K562 (cell line): Measurements from ENCODE around the gene AGPAT3. TPM values are rescaled to one million over a fixed set of nuclear protein-coding genes. Genes with fewer than 3 reads are reported as not detected.
A peak's percentile ranks its signal among the peaks of the same experiment; 100 is the strongest.

ENCODE experiments used
- ATAC-seq: fragments of 200-7000 bp; cut with Tn5 transposase; 3 replicates; pipeline ENCODE4 v1.9.1; 2020; ENCODE audit warnings: moderate library complexity
- BruUV-seq: library from RNA; stranded (reverse); fragments of 400-500 nt; replicated peaks from 2 replicates; lab custom pipeline; 2021; lab: Mats Ljungman, UMichigan
- CTCF ChIA-PET: fragments of 300-600 bp; formaldehyde crosslinking; extraction: SDS; loops from one replicate; lab custom pipeline; 2021; ENCODE audit warnings: low intra/inter-chr PET ratio; lab: Yijun Ruan, JAX
- POLR2A ChIA-PET: fragments of 300-600, 350-650 bp; sonication (Branson Sonifier 250); formaldehyde crosslinking; extraction: SDS; loops from one replicate; lab custom pipeline; 2021; ENCODE audit warnings: antibody characterized with exemption, inconsistent platforms; lab: Yijun Ruan, JAX
- DNase-seq, 4 experiments: peaks; one replicate each; pipeline versions ENCODE4 v3.0.0 to v3.0.0-alpha.2; 2011 to 2018; ENCODE audit warnings: low spot score in 3 of 4, mixed read lengths in 3 of 4; ENCODE audit errors: extremely low read depth in 1 of 4
- FAIRE-seq: peaks from 2 replicates; lab custom pipeline; 2011; peaks lifted over from hg19 to GRCh38; lab: Jason Lieb, UNC
- H2AFZ ChIP-seq: 2 replicates; pipeline ENCODE4 v1.6.0; 2011; ENCODE audit warnings: low read depth, low read length, control low read depth, inconsistent platforms
- H3K27ac ChIP-seq: fragments of 200-600 bp; 3 replicates; pipeline ENCODE4 v1.8.0; 2011; ENCODE audit warnings: low read depth, mild to moderate bottlenecking, control low read depth, inconsistent platforms, low read length, moderate library complexity, mixed read lengths; ENCODE audit errors: extremely low read depth
- H3K27me3 ChIP-seq, 2 experiments: fragments of 300-600 bp in 1 of 2; 2 replicates in 1 of 2; 3 replicates in 1 of 2; pipeline versions ENCODE4 v1.6.0 to v1.8.0; 2011; ENCODE audit warnings: inconsistent platforms in 2 of 2, low read length in 2 of 2, mild to moderate bottlenecking in 1 of 2, mixed read lengths in 1 of 2, moderate library complexity in 1 of 2; ENCODE audit not compliant: control insufficient read depth in 2 of 2, insufficient read depth in 2 of 2
- H3K36me3 ChIP-seq: fragments of 300-600 bp; 3 replicates; pipeline ENCODE4 v1.8.0; 2011; ENCODE audit warnings: mild to moderate bottlenecking, low read length, inconsistent platforms; ENCODE audit not compliant: control insufficient read depth, insufficient read depth
- H3K4me1 ChIP-seq, 2 experiments: fragments of 200-600 bp in 1 of 2; replicated peaks in 1 of 2; 2 replicates in 1 of 2; 3 replicates in 1 of 2; pipeline versions ENCODE4 v1.5.1 to v1.8.0; 2011; ENCODE audit warnings: inconsistent platforms in 2 of 2, low read length in 2 of 2, mild to moderate bottlenecking in 1 of 2, mixed read lengths in 1 of 2, moderate library complexity in 1 of 2; ENCODE audit not compliant: control insufficient read depth in 2 of 2, insufficient read depth in 2 of 2
- H3K4me2 ChIP-seq: 2 replicates; pipeline ENCODE4 v1.6.1; 2011; ENCODE audit warnings: low read length, control low read depth, inconsistent platforms, mixed read lengths; ENCODE audit not compliant: insufficient read depth
- H3K4me3 ChIP-seq: fragments of 200-600 bp; sonication (generic), shearing (Covaris generic); 2 replicates; pipeline ENCODE4 v1.5.1; 2016; ENCODE audit warnings: control low read depth, inconsistent platforms
- H3K79me2 ChIP-seq: fragments of 200-600 bp; 3 replicates; pipeline ENCODE4 v1.8.0; 2011; ENCODE audit warnings: low read length, inconsistent platforms; ENCODE audit not compliant: control insufficient read depth, insufficient read depth
- H3K9ac ChIP-seq, 2 experiments: 2 replicates each; pipeline versions ENCODE4 v1.6.0 to v1.6.1; 2011; ENCODE audit warnings: low read depth in 2 of 2, low read length in 2 of 2, control low read depth in 1 of 2, inconsistent platforms in 1 of 2, mild to moderate bottlenecking in 1 of 2, mixed read lengths in 1 of 2; ENCODE audit not compliant: insufficient read depth in 1 of 2
- H3K9me1 ChIP-seq: one replicate; pipeline ENCODE4 v1.6.0; 2011; ENCODE audit warnings: inconsistent platforms, mild to moderate bottlenecking, low read length, moderate library complexity; ENCODE audit not compliant: control insufficient read depth, insufficient read depth
- H3K9me3 ChIP-seq: replicated peaks from 2 replicates; pipeline ENCODE4 v1.5.1; 2011; ENCODE audit warnings: low read depth, low read length, inconsistent platforms; ENCODE audit not compliant: control insufficient read depth, insufficient read depth
- H4K20me1 ChIP-seq: replicated peaks from 2 replicates; pipeline ENCODE4 v1.6.1; 2011; ENCODE audit warnings: low read length, inconsistent platforms, mixed read lengths; ENCODE audit not compliant: control insufficient read depth, insufficient read depth
- BCOR ChIP-seq: fragments of 450-650 bp; IDR thresholded peaks from 2 replicates; pipeline ENCODE4 v1.6.1; 2016
- L3MBTL2 ChIP-seq: fragments of 450-650 bp; IDR thresholded peaks from 2 replicates; pipeline ENCODE4 v1.6.1; 2016; ENCODE audit warnings: mild to moderate bottlenecking, moderate library complexity
- TFAM ChIP-seq: fragments of 250-450 bp; sonication (Bioruptor Pico); conservative IDR thresholded peaks from 2 replicates; pipeline ENCODE4 v1.5.0; 2021; ENCODE audit warnings: mild to moderate bottlenecking, moderate library complexity
- ZNF239 ChIP-seq: fragments of 250-450 bp; sonication (Bioruptor Pico); IDR thresholded peaks from 2 replicates; pipeline ENCODE4 v1.4.0; 2020; ENCODE audit warnings: mild to moderate bottlenecking
- WGBS: fragments of 100-300 bp; shearing (Covaris generic); methylation state at CpG from one replicate; pipeline ENCODE4 v1.1.6; 2016; ENCODE audit warnings: low coverage, mixed read lengths; ENCODE audit not compliant: insufficient coverage; ENCODE audit errors: missing lambda C conversion rate; 5-methylcytosine and 5-hydroxymethylcytosine counted together
- in situ Hi-C: fragments of 300-500 bp; cut with MboI; formaldehyde crosslinking; loops from 4 replicates; pipeline ENCODE4 v1.15.0; 2018; ENCODE audit warnings: inconsistent platforms, mixed read lengths
- intact Hi-C: fragments of 100-400 bp; cut with micrococcal nuclease; formaldehyde crosslinking; loops from 2 replicates; pipeline ENCODE4 v1.14.2; 2022
- polyA plus RNA-seq, 8 experiments: library from polyadenylated mRNA; depleted of rRNA in 4 of 8; stranded (reverse) in 5 of 8; unstranded in 3 of 8; fragments of >200 nt; fragmentation: Nextera tagmentation in 2 of 8; fragmentation: Illumina TruSeq in 1 of 8; extraction: Ambion mirVana in 2 of 8; extraction: Trizol in 1 of 8; gene quantifications; 2 replicates each; pipeline versions ENCODE4 v1.2.1 to v1.2.3, GENCODE V29; 2011 to 2014; ENCODE audit warnings: inconsistent platforms in 1 of 8, missing spikeins in 1 of 8
- total RNA-seq, 7 experiments: library from RNA; depleted of rRNA in 6 of 7; stranded (reverse); fragments of >200 nt in 6 of 7; fragmentation: Illumina TruSeq in 2 of 7; extraction: Trizol in 2 of 7; gene quantifications; 2 replicates each; pipeline versions ENCODE4 v1.2.1 to v1.2.3, GENCODE V29; 2011 to 2021; ENCODE audit warnings: low replicate concordance in 1 of 7
- TF ChIP-seq, protein P1 (sequence below): sonication (generic); formaldehyde crosslinking; IDR thresholded peaks from 2 replicates; pipeline ENCODE4 v1.9.0; 2022; ENCODE audit warnings: mild to moderate bottlenecking, missing genetic modification reagents
- TF ChIP-seq, protein P2 (sequence below): fragments of 450-650 bp; IDR thresholded peaks from 2 replicates; pipeline ENCODE4 v1.6.1; 2018; ENCODE audit warnings: mild to moderate bottlenecking, low read depth; ENCODE audit not compliant: partially characterized antibody
- TF ChIP-seq, protein P3 (sequence below): fragments of 450-650 bp; IDR thresholded peaks from 2 replicates; pipeline ENCODE4 v1.6.1; 2016; ENCODE audit warnings: mild to moderate bottlenecking, moderate library complexity

The AGPAT3 gene
- total and polyA plus RNA-seq, 9 of the 15 experiments (the other 6 are each of a cell fraction or from before 2014, with no cell fraction given), result 1.5 to 88.4 (median 35.7) TPM

DNA sequence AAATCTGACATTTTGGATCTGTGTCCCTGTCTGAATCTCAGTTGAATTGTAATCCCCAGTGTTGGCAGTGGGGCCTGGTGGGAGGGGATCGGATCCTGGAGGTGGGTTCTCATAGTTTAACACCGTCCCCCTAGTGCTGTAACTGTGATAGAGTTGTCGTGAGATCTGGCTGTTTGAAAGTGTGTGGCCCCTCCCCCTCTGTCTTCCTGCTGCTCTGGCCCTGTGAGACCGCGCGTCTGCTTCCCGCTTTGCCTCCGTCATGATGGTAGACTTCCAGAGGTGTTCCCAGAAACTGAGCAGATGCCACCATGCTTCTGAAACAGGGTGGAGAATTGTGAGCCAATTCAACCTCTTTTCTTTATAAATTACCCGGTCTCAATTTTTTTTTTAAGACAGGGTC, 25.0 kb downstream of the AGPAT3 start (continued):
- 0 out of 2 replicates have a peak, but pooled peaks have one; percentile 49 for TF ChIP-seq BCOR
- TF ChIP-seq, all 486 proteins: peak for 2

DNA sequence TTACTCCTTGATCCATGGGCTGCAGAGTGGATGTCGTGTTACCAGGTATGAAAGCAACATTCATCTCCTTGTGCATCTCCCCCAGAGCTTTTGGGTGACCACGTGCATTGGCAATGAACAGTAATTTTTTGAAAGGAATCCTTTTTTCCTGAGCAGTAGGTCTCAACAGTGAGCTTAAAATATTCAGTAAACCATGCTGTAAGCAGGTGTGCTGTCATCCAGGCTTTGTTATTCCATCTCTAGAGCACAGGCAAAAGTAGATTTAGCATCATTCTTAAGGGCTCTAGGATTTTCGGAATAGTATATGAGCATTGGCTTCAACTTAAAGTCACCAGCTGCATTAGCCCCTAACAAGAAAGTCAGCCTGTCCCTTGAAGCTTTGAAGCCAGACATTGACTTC, 27.3 kb downstream of the AGPAT3 start:
- peaks cover 19 to 30% of the 10 kb centered on the region in 2 experiments for H3K4me1 ChIP-seq
- no peak for DNase-seq
- no peak overlapping the region for H3K9ac ChIP-seq
- no peak overlapping the region for H2AFZ ChIP-seq
- no peak for ATAC-seq
- peaks cover 2% of the 10 kb centered on the region; the same call in 1 of the 2 replicates for H3K9me3 ChIP-seq
- in situ Hi-C loops (no loop called here), intact Hi-C loops (loop anchor here (5.0 kb wide), 2 partner anchors 35 to 45 kb away; no protein-coding TSS in a partner anchor)
- no peak overlapping the region for H3K4me3 ChIP-seq
- ChIA-PET POLR2A (interaction anchor here (0.9 to 2.7 kb wide), 12 partner anchors 8 to 68 kb away, joined by 3 to 28 read pairs (median 4); no protein-coding TSS in a partner anchor), CTCF (no interaction called here)
- BruUV-seq, result no TSS peak
- no peaks in the 10 kb centered on the region for H4K20me1 ChIP-seq
- H3K36me3 ChIP-seq, result peaks cover 39% of the 10 kb centered on the region; the same call in 2 of the 3 replicates
- peaks cover 69% of the 10 kb centered on the region for H3K79me2 ChIP-seq
- H3K4me2 ChIP-seq, result no peak overlapping the region
- no peaks in the 10 kb centered on the region for H3K9me1 ChIP-seq
- WGBS, result 96% methylated on average over 3 of the region's 3 CpGs
- FAIRE-seq, result no peak
- no peaks in the 10 kb centered on the region for H3K27me3 ChIP-seq
- 0 out of 3 replicates have a peak overlapping the region, but pooled peaks have one; percentile 75 for H3K27ac ChIP-seq
- TF ChIP-seq, protein P1, sequence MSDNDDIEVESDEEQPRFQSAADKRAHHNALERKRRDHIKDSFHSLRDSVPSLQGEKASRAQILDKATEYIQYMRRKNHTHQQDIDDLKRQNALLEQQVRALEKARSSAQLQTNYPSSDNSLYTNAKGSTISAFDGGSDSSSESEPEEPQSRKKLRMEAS (CRISPR knock-in tag), result peak; percentile 44; the same call in 1 of the 2 replicates
- no peak for TF ChIP-seq TFAM (CRISPR knock-in tag)
- TF ChIP-seq, protein P2, sequence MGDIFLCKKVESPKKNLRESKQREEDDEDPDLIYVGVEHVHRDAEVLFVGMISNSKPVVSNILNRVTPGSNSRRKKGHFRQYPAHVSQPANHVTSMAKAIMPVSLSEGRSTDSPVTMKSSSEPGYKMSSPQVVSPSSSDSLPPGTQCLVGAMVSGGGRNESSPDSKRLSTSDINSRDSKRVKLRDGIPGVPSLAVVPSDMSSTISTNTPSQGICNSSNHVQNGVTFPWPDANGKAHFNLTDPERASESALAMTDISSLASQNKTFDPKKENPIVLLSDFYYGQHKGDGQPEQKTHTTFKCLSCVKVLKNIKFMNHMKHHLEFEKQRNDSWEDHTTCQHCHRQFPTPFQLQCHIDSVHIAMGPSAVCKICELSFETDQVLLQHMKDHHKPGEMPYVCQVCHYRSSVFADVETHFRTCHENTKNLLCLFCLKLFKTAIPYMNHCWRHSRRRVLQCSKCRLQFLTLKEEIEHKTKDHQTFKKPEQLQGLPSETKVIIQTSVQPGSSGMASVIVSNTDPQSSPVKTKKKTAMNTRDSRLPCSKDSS, result peak; percentile 42
- TF ChIP-seq ZNF239 (CRISPR knock-in tag), result no peak
- TF ChIP-seq, protein P3, sequence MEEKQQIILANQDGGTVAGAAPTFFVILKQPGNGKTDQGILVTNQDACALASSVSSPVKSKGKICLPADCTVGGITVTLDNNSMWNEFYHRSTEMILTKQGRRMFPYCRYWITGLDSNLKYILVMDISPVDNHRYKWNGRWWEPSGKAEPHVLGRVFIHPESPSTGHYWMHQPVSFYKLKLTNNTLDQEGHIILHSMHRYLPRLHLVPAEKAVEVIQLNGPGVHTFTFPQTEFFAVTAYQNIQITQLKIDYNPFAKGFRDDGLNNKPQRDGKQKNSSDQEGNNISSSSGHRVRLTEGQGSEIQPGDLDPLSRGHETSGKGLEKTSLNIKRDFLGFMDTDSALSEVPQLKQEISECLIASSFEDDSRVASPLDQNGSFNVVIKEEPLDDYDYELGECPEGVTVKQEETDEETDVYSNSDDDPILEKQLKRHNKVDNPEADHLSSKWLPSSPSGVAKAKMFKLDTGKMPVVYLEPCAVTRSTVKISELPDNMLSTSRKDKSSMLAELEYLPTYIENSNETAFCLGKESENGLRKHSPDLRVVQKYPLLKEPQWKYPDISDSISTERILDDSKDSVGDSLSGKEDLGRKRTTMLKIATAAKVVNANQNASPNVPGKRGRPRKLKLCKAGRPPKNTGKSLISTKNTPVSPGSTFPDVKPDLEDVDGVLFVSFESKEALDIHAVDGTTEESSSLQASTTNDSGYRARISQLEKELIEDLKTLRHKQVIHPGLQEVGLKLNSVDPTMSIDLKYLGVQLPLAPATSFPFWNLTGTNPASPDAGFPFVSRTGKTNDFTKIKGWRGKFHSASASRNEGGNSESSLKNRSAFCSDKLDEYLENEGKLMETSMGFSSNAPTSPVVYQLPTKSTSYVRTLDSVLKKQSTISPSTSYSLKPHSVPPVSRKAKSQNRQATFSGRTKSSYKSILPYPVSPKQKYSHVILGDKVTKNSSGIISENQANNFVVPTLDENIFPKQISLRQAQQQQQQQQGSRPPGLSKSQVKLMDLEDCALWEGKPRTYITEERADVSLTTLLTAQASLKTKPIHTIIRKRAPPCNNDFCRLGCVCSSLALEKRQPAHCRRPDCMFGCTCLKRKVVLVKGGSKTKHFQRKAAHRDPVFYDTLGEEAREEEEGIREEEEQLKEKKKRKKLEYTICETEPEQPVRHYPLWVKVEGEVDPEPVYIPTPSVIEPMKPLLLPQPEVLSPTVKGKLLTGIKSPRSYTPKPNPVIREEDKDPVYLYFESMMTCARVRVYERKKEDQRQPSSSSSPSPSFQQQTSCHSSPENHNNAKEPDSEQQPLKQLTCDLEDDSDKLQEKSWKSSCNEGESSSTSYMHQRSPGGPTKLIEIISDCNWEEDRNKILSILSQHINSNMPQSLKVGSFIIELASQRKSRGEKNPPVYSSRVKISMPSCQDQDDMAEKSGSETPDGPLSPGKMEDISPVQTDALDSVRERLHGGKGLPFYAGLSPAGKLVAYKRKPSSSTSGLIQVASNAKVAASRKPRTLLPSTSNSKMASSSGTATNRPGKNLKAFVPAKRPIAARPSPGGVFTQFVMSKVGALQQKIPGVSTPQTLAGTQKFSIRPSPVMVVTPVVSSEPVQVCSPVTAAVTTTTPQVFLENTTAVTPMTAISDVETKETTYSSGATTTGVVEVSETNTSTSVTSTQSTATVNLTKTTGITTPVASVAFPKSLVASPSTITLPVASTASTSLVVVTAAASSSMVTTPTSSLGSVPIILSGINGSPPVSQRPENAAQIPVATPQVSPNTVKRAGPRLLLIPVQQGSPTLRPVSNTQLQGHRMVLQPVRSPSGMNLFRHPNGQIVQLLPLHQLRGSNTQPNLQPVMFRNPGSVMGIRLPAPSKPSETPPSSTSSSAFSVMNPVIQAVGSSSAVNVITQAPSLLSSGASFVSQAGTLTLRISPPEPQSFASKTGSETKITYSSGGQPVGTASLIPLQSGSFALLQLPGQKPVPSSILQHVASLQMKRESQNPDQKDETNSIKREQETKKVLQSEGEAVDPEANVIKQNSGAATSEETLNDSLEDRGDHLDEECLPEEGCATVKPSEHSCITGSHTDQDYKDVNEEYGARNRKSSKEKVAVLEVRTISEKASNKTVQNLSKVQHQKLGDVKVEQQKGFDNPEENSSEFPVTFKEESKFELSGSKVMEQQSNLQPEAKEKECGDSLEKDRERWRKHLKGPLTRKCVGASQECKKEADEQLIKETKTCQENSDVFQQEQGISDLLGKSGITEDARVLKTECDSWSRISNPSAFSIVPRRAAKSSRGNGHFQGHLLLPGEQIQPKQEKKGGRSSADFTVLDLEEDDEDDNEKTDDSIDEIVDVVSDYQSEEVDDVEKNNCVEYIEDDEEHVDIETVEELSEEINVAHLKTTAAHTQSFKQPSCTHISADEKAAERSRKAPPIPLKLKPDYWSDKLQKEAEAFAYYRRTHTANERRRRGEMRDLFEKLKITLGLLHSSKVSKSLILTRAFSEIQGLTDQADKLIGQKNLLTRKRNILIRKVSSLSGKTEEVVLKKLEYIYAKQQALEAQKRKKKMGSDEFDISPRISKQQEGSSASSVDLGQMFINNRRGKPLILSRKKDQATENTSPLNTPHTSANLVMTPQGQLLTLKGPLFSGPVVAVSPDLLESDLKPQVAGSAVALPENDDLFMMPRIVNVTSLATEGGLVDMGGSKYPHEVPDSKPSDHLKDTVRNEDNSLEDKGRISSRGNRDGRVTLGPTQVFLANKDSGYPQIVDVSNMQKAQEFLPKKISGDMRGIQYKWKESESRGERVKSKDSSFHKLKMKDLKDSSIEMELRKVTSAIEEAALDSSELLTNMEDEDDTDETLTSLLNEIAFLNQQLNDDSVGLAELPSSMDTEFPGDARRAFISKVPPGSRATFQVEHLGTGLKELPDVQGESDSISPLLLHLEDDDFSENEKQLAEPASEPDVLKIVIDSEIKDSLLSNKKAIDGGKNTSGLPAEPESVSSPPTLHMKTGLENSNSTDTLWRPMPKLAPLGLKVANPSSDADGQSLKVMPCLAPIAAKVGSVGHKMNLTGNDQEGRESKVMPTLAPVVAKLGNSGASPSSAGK, result peak; percentile 63
- 0 out of 2 replicates have a peak, but pooled peaks have one; percentile 21 for TF ChIP-seq L3MBTL2
